ENCODE measurements around the gene CRTC1.

- TF ChIP-seq, protein P1, sequence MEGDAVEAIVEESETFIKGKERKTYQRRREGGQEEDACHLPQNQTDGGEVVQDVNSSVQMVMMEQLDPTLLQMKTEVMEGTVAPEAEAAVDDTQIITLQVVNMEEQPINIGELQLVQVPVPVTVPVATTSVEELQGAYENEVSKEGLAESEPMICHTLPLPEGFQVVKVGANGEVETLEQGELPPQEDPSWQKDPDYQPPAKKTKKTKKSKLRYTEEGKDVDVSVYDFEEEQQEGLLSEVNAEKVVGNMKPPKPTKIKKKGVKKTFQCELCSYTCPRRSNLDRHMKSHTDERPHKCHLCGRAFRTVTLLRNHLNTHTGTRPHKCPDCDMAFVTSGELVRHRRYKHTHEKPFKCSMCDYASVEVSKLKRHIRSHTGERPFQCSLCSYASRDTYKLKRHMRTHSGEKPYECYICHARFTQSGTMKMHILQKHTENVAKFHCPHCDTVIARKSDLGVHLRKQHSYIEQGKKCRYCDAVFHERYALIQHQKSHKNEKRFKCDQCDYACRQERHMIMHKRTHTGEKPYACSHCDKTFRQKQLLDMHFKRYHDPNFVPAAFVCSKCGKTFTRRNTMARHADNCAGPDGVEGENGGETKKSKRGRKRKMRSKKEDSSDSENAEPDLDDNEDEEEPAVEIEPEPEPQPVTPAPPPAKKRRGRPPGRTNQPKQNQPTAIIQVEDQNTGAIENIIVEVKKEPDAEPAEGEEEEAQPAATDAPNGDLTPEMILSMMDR (IDR thresholded peaks at IDR 0.05; ENCODE audit: low read depth, low read length, poor library complexity, severe bottlenecking) = no peak
- no peak for TF ChIP-seq EZH2phosphoT487 (IDR thresholded peaks at IDR 0.05; ENCODE audit: borderline replicate concordance, low read length)
Observed at GRCh38 chr19:18649371-18650020, 34.0 kb upstream of the CRTC1 start.

Measured in DOHH2 (cell line).